ENCODE data around the gene OR10D3.
"Not testable (repeated sequence)": the region's sequence is repeated elsewhere in the genome, so short reads cannot be mapped to it uniquely, and the experiment has no call there.

OR10D3 gene, protein sequence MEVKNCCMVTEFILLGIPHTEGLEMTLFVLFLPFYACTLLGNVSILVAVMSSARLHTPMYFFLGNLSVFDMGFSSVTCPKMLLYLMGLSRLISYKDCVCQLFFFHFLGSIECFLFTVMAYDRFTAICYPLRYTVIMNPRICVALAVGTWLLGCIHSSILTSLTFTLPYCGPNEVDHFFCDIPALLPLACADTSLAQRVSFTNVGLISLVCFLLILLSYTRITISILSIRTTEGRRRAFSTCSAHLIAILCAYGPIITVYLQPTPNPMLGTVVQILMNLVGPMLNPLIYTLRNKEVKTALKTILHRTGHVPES

DNA sequence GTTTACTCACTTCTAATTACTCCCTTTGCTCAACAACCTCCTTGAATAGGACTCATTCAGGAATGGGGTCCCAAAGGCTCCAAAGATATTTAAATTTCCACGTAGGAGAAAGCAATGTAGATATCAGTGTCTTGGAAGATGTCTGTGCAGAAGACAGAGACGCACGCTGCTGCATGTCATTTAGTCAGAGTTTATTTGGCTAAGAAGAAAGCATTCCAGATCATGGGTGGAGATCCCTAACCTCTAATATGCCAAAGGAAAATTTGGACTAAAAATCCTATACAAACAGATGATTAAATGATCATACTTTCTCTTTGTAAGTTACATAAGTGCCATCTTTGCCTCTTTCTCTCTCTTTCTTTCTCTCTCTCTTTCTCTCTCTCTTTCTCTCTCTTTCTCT is at the start of gene OR10D3:
Gene OR10D3, plus strand, starts transcription at position 278 of the 400 bp plus-strand sequence. CDS start 1,925 bp downstream, outside the sequence.
- DNase-seq: no peak

DNA sequence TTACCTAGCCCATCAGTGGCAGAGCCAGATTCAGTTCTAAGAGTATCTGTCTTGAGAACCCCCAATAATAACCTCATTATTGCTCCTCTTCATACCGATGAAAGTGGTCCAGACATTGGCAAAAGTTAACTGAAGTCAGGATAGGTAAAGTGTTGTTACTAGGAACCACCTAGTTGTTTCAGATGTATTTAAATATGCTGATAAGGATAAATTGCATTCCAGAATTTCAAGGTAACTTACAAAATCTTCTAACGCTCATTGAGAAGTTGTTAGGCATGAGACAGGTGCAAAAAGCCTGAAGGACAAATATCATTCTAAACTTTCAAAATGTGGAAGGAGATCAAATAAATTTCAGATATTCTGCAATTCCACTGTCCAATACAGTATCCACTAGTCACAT is 40.1 kb upstream of the OR10D3 start:
- DNase-seq: no peak

DNA sequence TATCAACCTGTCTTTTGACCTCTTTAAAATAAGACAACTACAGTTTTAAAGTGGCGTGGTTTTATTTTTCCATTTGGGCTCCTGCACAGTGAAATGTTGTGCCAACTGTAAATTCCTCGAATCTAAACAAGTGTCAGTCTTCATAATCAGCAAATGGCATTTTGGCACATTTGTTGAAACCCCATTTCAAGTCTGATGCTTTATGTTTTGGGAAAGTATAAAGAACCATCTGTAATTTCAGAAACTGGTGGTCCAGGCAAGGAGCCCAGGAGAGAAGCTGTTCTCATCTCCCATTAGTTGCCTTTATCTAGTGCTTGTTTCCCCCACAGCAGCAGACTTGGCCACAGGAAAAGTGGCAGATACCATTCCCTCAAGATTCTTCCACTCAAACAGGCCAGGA is 35.2 kb upstream of the OR10D3 start:
- no peak for DNase-seq

DNA sequence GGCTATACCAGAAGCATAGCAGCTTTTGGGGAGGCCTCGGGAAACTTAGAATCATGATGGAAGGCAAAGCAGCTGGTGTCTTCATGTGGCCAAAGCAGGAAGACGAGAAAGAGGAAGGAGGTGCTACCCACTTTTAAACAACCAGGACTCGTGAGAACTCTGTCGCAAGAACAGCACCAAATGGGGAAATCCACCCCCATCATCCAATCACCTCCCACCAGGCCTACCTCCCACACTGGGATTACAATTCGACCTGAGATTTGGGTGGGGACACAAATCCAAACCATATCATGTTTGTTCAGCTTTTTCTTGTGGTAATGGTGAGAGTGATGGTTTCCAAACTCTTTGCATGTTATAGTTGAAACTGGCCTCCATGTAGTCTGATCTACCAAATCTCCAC is 32.5 kb upstream of the OR10D3 start:
- DNase-seq: no peak

DNA sequence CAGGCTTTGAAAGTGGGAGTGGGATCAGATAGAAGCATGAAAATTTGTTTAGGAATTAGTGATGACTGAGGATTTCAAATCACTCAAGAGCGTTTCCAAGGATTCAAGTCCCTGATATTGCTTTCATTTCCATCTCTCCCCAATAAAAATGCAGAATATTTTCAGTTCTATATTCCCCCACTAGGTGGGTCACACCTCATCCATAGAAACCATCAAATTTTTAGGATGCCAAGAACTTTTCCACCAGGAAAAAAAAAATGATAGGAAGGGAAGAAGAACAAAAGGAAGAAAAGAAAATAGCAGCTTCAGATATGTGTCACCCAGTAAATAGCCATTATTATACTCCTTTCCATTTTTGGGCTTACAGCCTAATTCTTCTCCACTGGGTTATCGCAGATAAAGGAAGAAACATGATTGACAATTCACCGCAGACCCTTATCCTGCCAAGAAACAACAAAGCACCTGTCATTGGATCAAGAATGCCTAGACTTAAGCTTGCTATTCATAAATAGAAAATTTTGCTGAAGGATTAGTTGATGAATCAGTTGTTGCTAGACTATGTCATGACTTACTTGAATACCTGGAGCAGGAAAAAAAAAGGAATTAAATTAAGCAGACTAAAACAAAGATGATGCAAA is 30.3 kb upstream of the OR10D3 start:
- no peak for DNase-seq

DNA sequence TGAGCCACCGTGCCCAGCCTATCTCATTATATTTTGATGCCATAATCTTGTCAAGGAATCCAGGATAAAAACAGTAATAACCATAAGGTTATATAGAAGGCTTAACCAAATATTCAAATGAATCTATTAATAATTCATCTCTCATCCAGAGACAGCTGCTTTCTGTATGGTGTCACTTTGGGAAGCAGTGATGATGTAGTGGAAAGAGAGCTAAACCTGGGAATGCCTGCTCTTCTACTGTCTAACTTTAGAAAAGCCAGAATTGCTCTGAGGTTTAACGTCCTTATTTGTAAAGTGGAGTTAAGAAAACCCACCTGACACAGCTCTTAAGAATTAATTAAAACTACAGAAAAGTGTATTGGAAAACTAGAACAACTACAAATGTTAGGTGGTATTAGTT is 29.3 kb upstream of the OR10D3 start:
- DNase-seq: no peak

DNA sequence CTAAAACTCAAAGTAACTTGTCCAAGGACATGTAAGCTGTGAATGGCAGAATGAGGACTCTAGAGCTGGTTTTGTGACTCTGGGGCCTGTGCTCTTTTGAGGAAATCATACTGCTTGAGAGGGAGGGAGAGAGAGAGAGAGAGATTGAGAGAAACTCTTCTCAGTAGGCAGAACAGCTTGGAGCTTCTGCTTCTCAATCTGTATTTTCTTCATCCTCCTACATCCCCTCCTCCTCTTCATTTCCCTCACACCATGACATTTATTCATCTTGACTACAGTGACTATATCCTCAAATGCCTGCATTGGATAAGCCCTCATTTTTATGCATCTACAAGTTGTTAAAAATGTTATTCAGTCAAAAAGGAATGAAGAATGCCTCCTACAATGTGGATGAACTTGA is 23.7 kb upstream of the OR10D3 start:
- no peak for DNase-seq

DNA sequence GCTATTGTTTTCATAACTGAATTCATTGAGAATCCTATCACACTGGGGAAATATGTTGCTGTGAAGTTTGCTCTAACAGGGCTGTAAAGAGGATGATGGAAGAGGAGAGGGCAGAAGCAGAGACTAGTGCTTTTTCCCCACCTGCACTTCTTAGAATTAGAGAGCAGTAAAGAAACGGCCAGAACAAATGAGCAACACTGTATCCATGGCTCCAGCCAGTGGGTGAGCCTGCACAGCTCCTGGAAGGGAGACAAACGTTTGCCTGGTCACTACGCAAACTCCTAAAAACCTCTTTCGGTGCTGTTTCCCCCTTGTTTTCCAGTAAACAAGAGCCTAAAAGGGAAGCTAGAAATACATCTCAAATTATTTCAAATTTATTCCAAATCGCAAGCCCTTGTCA is 22.2 kb upstream of the OR10D3 start:
- no peak for DNase-seq

DNA sequence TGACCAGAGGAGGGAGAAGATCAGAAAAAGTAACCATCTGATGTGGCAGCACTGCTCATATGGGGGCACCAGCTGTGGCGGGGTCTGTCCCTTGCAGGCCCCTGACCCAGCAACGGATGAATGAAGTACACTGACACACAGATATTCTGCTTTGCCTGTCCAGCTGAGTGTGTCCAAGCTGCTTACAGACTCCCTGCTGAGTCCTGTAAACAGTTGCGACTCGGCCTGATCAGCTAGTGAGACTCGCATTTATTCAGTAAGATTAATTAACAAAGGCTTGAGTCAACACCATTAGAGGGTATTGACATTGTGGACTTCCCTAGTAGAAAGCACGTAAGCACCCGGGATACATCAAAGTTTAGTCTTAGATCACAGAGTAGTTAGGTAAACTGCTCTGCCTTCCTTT is 15.3 kb upstream of the OR10D3 start:
- no peak for DNase-seq

DNA sequence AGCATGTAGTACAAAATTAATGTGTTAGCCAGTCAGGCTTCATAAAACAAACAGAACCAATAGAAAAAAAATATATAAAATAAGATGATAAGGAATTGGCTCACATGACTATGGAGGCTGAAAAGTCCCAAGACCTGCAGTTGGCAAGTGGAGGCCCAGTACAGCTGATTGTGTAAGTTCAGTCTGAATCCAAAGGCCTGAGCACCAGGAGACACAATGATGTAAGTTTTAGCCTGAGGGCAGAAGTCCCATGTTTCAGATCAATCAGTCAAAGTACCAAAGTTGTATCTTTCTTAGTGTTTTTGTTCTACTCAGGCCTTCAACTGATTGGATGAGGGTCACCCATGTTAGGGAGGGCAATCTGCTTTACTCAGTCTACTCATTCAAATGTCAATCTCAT is 14.3 kb upstream of the OR10D3 start:
- no peak for DNase-seq

DNA sequence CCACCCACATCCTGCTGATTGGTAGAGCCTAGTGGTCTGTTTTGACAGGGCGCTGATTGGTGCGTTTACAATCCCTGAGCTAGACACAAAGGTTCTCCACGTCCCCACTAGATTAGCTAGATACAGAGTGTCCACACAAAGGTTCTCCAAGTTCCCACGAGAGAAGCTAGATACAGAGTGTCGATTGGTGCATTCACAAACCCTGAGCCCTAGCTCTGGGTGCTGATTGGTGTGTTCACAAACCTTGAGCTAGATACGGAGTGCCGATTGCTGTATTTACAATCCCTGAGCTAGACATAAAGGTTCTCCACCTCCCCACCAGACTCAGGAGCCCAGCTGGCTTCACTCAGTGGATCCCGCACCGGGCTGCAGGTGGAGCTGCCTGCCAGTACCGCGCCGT is 12.8 kb upstream of the OR10D3 start:
- not testable (repeated sequence) for DNase-seq

DNA sequence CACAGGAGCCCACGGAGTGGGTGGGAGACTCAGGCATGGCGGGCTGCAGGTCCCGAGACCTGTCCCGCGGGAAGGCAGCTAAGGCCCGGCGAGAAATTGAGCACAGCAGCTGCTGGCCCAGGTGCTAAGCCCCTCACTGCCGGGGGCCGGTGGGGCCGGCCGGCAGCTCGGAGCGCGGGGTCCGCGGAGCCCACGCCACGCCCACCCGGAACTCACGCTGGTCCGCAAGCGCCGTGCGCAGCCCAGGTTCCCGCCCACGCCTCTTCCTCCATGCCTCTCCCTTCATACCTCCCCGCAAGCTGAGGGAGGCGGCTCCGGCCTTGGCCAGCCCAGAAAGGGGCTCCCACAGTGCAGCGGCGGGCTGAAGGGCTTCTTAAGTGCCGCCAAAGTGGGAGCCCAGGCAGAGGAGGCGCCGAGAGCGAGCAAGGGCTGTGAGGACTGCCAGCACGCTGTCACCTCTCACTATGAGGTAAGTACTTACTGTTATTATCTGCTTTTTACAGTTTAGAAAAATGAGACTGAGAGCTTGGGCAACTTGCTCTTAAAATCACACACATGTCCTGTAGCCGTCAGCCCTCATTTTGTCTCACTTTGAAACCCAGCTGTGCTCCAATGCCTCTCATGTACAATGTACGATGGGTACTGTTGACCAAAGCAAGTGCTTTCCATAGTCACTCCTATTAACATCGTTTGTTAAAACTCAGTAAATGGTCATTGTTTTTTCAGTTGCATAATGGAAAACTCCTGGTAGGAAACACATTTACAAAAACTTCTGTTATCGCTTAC is 12.2 kb upstream of the OR10D3 start:
- DNase-seq: peak; percentile 2

DNA sequence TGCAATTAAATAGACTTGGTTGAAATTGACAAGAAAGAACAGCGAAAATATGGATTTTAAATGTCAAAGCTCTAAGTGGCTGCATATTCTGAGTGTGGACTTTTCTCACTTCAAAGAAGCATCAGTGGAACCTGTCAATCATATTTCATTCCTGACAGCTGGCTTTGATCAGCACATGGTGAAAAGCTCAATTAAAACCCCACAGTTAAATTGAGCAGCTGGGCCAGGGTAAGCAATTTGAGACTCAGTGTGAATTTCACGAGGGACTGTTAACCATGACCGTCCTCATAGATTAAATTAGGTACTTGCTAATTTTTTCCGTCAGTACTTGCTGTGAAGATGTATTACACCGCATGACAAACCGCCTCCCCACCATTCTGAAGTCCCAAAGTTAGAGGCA is 11.0 kb upstream of the OR10D3 start:
- DNase-seq: no peak

DNA sequence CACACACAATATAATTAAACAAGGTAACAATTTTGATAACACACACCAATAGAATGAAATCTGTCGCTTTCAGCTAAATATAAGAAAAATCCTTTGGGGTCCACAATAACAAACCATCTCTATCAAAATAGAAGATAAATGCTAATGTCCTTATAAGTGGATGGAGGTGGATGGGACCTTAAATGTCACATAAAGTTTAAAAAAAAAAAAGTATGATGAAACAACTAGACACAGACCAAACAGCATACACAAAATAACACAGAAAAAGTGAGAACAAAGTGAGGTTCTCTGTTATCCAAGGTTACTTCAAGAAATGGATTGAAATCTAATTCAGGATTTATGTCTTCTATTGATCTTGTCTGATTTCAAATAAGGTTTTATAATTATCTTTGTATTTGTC is 10.5 kb upstream of the OR10D3 start:
- DNase-seq: no peak

DNA sequence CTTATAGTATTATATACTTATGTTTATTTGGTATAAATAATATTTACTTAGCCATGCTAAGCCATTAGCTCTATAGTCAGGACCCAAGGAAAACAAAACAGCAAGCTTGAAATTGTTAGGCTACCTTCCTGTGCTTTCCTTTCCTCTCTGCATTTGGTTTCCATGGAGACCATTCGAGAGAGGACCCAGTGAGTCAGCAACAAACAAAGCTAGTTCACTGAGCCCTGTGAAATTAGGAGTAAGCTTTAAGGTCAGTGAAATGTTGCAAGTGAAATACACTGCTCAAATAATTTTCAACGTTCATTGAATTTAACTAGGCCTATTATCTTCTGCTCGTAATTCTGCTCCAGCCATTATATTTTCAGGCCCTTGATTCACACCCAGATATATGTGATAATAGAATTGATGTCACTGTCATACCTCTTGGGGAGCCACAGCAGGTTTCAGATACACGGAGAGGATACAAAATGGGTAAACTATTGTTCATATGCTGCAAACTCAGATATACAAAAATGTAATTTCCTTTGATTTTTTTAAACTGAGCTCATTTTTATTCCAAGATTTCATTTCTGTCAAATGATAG is 9.1 kb upstream of the OR10D3 start:
- peak; percentile 82 for DNase-seq

DNA sequence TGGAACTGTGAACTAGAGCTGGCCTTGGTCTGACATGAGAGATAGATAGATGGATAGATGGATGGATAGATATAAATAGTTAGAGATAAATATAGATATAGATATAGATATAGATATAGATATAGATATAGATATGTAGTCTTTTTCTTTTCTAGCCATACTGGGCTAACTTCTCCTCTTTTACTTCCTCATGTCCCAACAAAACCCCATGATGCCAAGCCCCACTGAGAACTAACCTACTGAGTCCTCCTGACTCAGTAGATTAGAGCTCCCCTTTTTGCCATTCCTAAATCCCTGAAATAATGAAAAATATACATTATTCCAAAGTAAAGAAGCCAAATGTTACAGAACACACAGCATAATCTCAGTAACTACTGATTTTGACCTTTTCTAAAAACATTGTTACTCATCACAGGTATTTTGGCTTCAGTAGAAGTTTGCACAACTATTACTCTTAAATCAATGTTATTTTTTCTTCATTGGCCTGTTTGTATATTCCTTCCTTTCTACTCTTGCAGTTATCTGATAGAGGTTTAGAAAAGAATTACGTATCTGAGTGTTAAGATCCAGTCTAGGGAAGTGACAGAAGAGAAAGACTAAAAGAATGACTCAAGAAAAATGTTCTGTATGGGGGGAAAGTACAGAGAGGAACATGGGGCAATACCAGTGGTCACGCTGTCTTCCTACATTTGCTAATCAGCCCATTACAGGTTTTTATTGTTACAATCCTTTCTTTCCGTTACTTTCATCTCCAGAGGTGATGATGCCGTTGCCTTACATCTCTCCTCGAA is 6.0 kb upstream of the OR10D3 start:
- no peak for DNase-seq

DNA sequence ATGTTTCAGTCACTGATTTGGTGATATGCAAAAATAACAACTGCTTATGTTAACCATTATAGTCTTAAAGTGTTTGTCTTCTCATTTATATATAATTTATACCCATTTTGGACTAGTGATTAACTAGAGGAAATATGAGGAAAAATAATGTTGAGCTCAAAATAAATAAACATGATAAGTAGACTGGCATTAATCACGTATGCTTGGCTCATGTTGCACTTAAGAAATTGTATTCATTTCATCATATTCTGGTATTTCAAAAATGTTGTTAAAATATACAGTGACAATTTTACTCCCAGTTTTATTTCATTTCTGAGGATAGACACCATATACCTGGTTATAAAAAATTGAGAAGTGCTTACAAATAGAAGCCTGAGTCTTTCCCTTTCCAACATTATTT is 3.8 kb upstream of the OR10D3 start:
- DNase-seq: no peak

DNA sequence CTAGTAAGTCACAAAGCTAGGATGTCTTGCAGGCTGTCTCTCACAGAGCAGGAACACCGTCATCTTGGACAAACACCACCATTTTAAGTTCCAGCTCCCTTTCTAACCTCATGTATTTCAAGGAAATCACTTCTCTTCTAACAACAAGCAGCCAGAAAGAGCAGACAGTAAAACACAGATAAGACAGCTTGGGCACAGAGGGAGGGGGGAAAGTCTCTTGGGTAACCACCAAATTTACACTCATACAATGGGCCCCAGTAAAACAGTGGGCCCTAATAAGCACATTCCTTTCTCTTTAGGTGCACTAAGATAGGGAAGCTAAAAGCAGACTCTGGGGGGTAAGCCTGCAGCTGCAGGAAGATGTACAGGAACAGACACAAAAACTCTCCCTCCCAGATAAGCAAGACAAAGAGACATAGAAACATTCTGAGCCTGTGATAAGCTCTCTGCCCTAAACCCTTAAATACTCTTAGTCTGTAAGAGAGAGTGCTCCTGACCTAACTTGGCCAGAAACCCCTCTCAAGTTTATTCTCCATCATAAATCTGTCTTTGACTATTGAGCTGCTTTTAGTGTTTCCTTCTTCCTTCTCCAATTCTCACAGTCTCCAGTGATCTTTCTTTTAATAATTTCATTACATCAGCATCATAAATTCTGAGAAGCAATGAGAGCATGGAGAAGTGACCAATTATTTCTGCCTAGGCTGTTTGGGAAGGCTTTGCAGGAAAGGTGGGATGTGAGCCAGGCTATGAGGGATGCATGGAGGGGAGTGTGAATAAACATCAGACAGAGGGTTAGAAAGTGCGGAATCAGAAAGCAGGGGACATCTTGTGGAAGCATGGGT is 7.4 kb downstream of the OR10D3 start:
- no peak for DNase-seq

DNA sequence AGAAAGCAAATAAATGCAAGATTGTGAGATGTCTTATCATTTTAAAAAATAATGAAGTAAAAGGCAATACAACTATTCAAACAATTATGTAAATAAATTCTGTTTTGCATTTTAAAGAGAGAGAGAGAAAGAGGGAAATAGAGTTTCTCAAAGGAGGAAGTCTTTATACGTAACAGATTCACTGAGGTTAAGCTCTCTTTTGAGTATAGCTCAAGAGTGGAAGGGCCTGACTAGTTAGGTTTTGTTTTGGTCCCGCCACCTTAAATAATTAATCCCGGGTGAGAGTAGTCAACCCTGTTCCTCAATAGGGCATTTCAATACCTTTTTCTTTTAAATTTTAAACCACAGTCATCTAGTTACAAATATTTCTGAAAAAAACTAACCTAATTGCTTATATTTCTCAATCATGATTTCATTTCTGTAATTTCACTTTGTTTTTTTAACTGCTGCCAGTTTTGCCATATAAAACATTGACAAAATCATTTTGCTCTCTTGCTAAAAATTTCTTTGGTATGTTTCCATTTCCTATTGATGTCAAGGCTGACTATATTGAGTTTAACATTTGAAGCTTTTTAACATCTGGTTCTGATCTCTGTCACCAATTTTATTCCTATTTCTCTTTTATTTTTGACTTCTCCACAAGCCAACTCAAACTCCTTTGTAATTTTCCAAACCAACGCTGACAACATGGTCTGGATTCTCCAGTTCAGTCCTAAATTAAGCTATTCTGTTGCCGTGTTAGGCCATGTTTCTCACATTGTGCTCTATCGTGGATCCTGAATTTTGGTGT is 10.3 kb downstream of the OR10D3 start:
- no peak for DNase-seq

DNA sequence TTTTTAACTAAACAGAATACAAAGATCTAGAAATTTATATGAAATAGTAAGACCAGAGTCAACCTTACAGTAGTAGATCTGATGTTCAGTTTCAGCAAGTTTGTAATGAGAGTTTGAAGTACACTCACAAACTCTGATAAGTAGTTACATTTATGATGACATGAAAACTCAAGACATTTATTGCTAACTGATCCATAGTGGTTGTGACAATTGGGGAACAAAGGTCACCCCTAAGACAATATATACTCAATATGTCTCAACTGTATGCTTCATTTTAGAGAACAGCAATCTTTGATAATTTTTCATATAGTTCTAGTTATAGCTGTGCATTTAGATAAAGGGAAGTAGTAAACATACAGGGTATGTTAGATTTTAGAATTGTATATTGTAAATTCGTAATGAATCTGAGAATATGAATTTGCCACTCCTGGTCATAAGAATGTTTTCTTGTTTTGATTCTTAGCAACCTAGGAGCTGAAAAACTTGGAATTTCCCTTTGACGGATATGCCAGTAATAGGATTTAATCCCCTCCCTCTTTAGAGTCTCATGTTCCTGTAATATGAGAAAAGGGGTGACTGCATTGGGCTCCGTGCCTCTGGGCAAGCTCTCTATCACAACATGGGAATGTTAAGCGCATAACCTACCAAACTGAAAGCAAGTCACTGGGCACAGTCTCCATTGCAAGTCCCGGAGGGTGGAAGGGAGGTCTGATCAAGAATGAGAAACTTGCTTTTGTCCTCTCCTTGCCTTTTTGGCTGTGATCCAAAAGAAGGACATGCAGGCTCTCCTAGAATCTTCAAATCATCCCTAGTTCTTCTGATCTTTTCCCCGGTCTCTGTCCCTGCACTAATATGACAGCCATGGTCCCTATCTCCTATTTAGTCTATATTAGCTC is 11.4 kb downstream of the OR10D3 start:
- DNase-seq: no peak
